ENCODE measurements around the gene PIGU. TPM values are rescaled to one million over a fixed set of nuclear protein-coding genes. Genes with fewer than 3 reads are reported as not detected.

The PIGU gene
- total and polyA plus RNA-seq, 2 of the 13 experiments (the other 11 are each of a cell fraction or from before 2014, with no cell fraction given): 45.5 to 231 TPM

DNA sequence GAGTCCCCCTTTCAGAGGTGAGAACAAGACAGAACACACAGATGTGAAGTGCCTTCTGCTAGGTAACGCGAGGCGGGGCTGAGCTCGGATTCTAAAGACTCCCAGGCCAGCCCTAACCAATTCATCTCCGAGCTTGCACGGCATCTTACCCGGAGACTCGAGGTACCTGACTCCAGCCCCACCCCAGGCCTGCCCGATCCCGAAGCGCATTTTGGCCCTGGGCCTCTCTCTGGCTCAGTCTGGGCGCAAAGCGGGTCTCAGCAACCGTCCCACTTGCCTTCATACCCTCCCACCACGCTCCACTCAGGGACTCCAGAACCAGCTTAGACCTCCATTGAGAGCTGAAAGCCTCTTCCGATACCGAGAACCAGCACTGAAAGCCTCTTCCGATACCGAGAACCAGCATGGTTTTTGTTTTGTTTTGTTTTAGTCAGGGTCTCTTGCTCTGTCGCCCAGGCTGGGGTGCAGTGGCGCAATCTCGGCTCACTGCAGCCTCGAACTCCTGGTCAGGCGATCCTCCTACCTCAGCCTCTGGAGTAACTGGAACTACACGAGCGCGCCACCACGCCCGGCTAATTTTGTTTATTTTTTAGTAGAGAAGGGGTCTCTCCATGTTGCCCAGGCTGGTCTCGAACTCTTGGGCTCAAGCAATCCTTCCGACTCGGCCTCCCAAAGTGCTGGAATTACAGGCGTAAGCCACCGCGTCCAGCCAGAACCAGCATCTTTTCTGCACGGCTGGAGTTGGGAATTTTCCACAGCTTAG lies 161.2 kb downstream of the PIGU start (continued):
- TF ChIP-seq NR2F2 (IDR thresholded peaks at IDR 0.05; ENCODE audit: borderline replicate concordance, low read depth) (no peak), PHF20 (CRISPR knock-in tag; IDR thresholded peaks at IDR 0.05) (peak; percentile 57; the same call in 1 of the 2 replicates), MEIS2 (CRISPR knock-in tag; IDR thresholded peaks at IDR 0.05) (0 out of 2 replicates have a peak, but pooled peaks have one; percentile 76), MAFF (IDR thresholded peaks at IDR 0.05; ENCODE audit: low read depth, low read length) (no peak), ETV6 (CRISPR knock-in tag; conservative IDR thresholded peaks at IDR 0.05) (no peak), ZBTB42 (CRISPR knock-in tag; IDR thresholded peaks at IDR 0.05) (no peak), ZNF720 (CRISPR knock-in tag; IDR thresholded peaks at IDR 0.05) (no peak), ZFP36L2 (CRISPR knock-in tag; IDR thresholded peaks at IDR 0.05) (no peak; the same call in 1 of the 2 replicates), ZNF674 (CRISPR knock-in tag; IDR thresholded peaks at IDR 0.05; ENCODE audit: low read depth) (0 out of 2 replicates have a peak, but pooled peaks have one; percentile 5), HNRNPL (IDR thresholded peaks at IDR 0.05; ENCODE audit: low read depth, low read length) (no peak), ZSCAN30 (CRISPR knock-in tag; IDR thresholded peaks at IDR 0.05) (no peak), FOSL1 (CRISPR knock-in tag; IDR thresholded peaks at IDR 0.05; ENCODE audit: borderline replicate concordance) (no peak), RFX1 (IDR thresholded peaks at IDR 0.05) (no peak)
- TF ChIP-seq, protein P1, sequence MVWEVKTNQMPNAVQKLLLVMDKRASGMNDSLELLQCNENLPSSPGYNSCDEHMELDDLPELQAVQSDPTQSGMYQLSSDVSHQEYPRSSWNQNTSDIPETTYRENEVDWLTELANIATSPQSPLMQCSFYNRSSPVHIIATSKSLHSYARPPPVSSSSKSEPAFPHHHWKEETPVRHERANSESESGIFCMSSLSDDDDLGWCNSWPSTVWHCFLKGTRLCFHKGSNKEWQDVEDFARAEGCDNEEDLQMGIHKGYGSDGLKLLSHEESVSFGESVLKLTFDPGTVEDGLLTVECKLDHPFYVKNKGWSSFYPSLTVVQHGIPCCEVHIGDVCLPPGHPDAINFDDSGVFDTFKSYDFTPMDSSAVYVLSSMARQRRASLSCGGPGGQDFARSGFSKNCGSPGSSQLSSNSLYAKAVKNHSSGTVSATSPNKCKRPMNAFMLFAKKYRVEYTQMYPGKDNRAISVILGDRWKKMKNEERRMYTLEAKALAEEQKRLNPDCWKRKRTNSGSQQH (CRISPR knock-in tag; IDR thresholded peaks at IDR 0.05; ENCODE audit: low read depth): no peak; the same call in 1 of the 2 replicates
- TF ChIP-seq, protein P2, sequence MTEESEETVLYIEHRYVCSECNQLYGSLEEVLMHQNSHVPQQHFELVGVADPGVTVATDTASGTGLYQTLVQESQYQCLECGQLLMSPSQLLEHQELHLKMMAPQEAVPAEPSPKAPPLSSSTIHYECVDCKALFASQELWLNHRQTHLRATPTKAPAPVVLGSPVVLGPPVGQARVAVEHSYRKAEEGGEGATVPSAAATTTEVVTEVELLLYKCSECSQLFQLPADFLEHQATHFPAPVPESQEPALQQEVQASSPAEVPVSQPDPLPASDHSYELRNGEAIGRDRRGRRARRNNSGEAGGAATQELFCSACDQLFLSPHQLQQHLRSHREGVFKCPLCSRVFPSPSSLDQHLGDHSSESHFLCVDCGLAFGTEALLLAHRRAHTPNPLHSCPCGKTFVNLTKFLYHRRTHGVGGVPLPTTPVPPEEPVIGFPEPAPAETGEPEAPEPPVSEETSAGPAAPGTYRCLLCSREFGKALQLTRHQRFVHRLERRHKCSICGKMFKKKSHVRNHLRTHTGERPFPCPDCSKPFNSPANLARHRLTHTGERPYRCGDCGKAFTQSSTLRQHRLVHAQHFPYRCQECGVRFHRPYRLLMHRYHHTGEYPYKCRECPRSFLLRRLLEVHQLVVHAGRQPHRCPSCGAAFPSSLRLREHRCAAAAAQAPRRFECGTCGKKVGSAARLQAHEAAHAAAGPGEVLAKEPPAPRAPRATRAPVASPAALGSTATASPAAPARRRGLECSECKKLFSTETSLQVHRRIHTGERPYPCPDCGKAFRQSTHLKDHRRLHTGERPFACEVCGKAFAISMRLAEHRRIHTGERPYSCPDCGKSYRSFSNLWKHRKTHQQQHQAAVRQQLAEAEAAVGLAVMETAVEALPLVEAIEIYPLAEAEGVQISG (CRISPR knock-in tag; IDR thresholded peaks at IDR 0.05): no peak
- TF ChIP-seq, protein P3, sequence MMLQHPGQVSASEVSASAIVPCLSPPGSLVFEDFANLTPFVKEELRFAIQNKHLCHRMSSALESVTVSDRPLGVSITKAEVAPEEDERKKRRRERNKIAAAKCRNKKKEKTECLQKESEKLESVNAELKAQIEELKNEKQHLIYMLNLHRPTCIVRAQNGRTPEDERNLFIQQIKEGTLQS (CRISPR knock-in tag; IDR thresholded peaks at IDR 0.05): no peak
- TF ChIP-seq, protein P4, sequence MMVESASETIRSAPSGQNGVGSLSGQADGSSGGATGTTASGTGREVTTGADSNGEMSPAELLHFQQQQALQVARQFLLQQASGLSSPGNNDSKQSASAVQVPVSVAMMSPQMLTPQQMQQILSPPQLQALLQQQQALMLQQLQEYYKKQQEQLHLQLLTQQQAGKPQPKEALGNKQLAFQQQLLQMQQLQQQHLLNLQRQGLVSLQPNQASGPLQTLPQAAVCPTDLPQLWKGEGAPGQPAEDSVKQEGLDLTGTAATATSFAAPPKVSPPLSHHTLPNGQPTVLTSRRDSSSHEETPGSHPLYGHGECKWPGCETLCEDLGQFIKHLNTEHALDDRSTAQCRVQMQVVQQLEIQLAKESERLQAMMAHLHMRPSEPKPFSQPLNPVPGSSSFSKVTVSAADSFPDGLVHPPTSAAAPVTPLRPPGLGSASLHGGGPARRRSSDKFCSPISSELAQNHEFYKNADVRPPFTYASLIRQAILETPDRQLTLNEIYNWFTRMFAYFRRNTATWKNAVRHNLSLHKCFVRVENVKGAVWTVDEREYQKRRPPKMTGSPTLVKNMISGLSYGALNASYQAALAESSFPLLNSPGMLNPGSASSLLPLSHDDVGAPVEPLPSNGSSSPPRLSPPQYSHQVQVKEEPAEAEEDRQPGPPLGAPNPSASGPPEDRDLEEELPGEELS (CRISPR knock-in tag; IDR thresholded peaks at IDR 0.05): no peak
- TF ChIP-seq, protein P5, sequence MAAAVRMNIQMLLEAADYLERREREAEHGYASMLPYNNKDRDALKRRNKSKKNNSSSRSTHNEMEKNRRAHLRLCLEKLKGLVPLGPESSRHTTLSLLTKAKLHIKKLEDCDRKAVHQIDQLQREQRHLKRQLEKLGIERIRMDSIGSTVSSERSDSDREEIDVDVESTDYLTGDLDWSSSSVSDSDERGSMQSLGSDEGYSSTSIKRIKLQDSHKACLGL (CRISPR knock-in tag; IDR thresholded peaks at IDR 0.05): no peak
- TF ChIP-seq, protein P6, sequence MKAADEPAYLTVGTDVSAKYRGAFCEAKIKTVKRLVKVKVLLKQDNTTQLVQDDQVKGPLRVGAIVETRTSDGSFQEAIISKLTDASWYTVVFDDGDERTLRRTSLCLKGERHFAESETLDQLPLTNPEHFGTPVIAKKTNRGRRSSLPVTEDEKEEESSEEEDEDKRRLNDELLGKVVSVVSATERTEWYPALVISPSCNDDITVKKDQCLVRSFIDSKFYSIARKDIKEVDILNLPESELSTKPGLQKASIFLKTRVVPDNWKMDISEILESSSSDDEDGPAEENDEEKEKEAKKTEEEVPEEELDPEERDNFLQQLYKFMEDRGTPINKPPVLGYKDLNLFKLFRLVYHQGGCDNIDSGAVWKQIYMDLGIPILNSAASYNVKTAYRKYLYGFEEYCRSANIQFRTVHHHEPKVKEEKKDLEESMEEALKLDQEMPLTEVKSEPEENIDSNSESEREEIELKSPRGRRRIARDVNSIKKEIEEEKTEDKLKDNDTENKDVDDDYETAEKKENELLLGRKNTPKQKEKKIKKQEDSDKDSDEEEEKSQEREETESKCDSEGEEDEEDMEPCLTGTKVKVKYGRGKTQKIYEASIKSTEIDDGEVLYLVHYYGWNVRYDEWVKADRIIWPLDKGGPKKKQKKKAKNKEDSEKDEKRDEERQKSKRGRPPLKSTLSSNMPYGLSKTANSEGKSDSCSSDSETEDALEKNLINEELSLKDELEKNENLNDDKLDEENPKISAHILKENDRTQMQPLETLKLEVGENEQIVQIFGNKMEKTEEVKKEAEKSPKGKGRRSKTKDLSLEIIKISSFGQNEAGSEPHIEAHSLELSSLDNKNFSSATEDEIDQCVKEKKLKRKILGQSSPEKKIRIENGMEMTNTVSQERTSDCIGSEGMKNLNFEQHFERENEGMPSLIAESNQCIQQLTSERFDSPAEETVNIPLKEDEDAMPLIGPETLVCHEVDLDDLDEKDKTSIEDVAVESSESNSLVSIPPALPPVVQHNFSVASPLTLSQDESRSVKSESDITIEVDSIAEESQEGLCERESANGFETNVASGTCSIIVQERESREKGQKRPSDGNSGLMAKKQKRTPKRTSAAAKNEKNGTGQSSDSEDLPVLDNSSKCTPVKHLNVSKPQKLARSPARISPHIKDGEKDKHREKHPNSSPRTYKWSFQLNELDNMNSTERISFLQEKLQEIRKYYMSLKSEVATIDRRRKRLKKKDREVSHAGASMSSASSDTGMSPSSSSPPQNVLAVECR (CRISPR knock-in tag; IDR thresholded peaks at IDR 0.05; ENCODE audit: borderline replicate concordance): no peak
